ENCODE measurements around the gene FPGS. TPM values are rescaled to one million over a fixed set of nuclear protein-coding genes. Genes with fewer than 3 reads are reported as not detected.
A peak's percentile ranks its signal among the peaks of the same experiment; 100 is the strongest.

Gene FPGS
- total and polyA plus RNA-seq, 4 donors = 20.4 to 61.1 (median 42.7) TPM

- no peak for DNase-seq (ENCODE audit: low spot score)
Observed at GRCh38 chr9:127858041-127858512, 55.4 kb downstream of the FPGS start.

More at GRCh38 chr9:127858041-127858512, 55.4 kb downstream of the FPGS start:
- Histone ChIP-seq H3K4me1 (ENCODE audit: control insufficient read depth in 4 of 4, insufficient read depth in 4 of 4, low read length in 3 of 4) (peaks cover 0 to 18% (median 1%) of the 10 kb centered on the region in 4 donors), H3K27ac (ENCODE audit: low read depth in 1 of 2, low read length in 2 of 2) (peak overlapping the region; percentile 14 to 22), H3K36me3 (ENCODE audit: control insufficient read depth in 4 of 4, insufficient read depth in 3 of 4, low read depth in 1 of 4, low read length in 3 of 4) (no peaks in the 10 kb centered on the region), H3K27me3 (ENCODE audit: control insufficient read depth in 4 of 4, insufficient read depth in 4 of 4, low read length in 3 of 4) (no peaks in the 10 kb centered on the region), H3K9me3 (ENCODE audit: control insufficient read depth in 4 of 4, low read length in 3 of 4) (no peaks in the 10 kb centered on the region), H3K4me3 (ENCODE audit: low read depth in 1 of 3, low read length in 3 of 3) (no peak overlapping the region), H3K9ac (ENCODE audit: low read depth in 1 of 2, low read length in 2 of 2) (no peak overlapping the region)
- WGBS = 60% methylated on average over 12 of the region's 12 CpGs
- TF ChIP-seq JUND (IDR thresholded peaks at IDR 0.05) (no peak), GABPA (IDR thresholded peaks at IDR 0.05 in 1 of 2, conservative IDR thresholded peaks at IDR 0.05 in 1 of 2) (no peak), ATF3 (IDR thresholded peaks at IDR 0.05) (no peak), RAD21 (IDR thresholded peaks at IDR 0.05) (peak in 1 of 2 donors; percentile 9), HNF4G (IDR thresholded peaks at IDR 0.05) (no peak), TAF1 (conservative IDR thresholded peaks at IDR 0.05) (no peak), NR2F2 (IDR thresholded peaks at IDR 0.05) (peak; percentile 49), CTCF (IDR thresholded peaks at IDR 0.05; ENCODE audit: low read depth, low read length, missing input control) (no peak), ZBTB33 (IDR thresholded peaks at IDR 0.05) (no peak), MAX (IDR thresholded peaks at IDR 0.05) (no peak), EGR1 (IDR thresholded peaks at IDR 0.05; ENCODE audit: low read depth in 2 of 2) (no peak), FOXA2 (IDR thresholded peaks at IDR 0.05) (no peak), REST (IDR thresholded peaks at IDR 0.05) (no peak)

Measured in liver (tissue), 9 donors.